ENCODE data around the gene GREB1L.

DNA sequence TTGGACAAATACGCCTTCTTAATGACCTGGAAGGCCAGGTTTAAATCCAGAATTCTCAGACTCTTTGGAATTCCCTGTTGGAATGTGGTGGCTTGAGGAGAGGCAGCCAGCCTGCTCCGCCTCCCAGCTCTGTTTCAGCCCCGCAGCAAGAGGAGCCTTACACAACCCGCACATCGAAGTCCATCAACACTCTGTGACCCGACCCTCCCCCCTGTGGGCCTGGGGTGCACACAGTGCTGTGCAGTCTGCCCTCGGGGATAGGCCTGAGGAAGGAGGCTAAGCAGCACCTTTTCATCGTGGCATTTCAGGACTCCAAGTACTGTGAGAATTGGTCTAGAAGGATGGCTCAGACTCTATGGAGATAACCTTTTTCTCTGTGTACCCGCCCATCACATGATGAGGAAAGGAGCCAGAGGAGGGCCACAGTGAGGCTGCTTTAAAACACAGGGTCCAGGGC is 73.7 kb downstream of the GREB1L start:
- no peak for TF ChIP-seq POLR2A (IDR thresholded peaks at IDR 0.05; ENCODE audit: low read length)
- no peak for TF ChIP-seq GATA1 (IDR thresholded peaks at IDR 0.05; ENCODE audit: low read depth, low read length)

Data from erythroblast (primary cell).